H1 (cell line): ENCODE data around the gene FHDC1. TPM values are rescaled to one million over a fixed set of nuclear protein-coding genes. Genes with fewer than 3 reads are reported as not detected.

Source experiments
- EZH2 ChIP-seq: fragments of 200-600 bp; sonication (generic); IDR thresholded peaks from 2 replicates; pipeline ENCODE4 v1.7.1; 2012; ENCODE audit warnings: low read depth, mild to moderate bottlenecking, moderate library complexity, low read length, inconsistent platforms; ENCODE audit not compliant: severe bottlenecking
- RAD21 ChIP-seq, 2 experiments: IDR thresholded peaks in 1 of 2; conservative IDR thresholded peaks in 1 of 2; 2 replicates each; pipeline ENCODE4 v1.6.1; 2011; ENCODE audit warnings: low read depth in 2 of 2, low read length in 2 of 2, improper control_type of control experiment in 1 of 2, inconsistent platforms in 1 of 2, mild to moderate bottlenecking in 1 of 2, moderate library complexity in 1 of 2
- polyA plus RNA-seq, 7 experiments: library from polyadenylated mRNA; depleted of rRNA in 3 of 7; stranded (reverse) in 5 of 7; unstranded in 2 of 7; fragments of >200 nt in 5 of 7; fragments of 200-250 nt in 2 of 7; gene quantifications; 1 replicate in 5 of 7; 2 replicates in 1 of 7; 4 replicates in 1 of 7; pipeline versions ENCODE4 v1.2.1 to v1.2.3, GENCODE V29; 2011 to 2013; ENCODE audit warnings: missing spikeins in 2 of 7, mixed read lengths in 2 of 7
- total RNA-seq: library from RNA; stranded (reverse); fragmentation: NEBNext Ultra II Directional; extraction: Animal tissue kit (Norgen Biotek cat#: 25700); gene quantifications from 2 replicates; pipeline ENCODE4 v1.2.1, GENCODE V29; 2021

FHDC1 gene
- total and polyA plus RNA-seq, 2 of the 8 experiments (the other 6 are each of a cell fraction or from before 2014, with no cell fraction given) = 6.4 to 28.6 TPM

DNA sequence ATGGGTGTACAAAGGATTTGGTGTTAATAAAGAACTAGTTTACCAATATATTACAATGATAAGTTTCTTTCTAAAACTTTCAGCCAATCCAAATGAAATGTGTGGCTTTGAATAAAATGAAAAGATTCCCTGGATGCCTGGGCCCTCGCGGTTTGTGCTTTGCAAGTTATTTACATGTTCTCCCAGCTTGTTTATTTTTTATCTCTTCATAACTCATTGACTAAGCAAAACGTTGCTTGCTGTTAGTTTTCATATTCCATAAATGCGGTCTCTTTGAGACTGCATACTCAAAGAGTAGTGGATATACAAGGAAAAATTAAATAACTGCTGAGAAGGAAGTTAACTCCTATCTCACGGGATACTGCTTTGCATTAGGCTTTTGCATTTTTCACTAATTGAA lies 26.0 kb downstream of the FHDC1 start (continued):
- TF ChIP-seq RAD21 (IDR thresholded peaks at IDR 0.05 in 1 of 2, conservative IDR thresholded peaks at IDR 0.05 in 1 of 2; ENCODE audit: low read depth in 2 of 2, low read length in 2 of 2) (no peak), EZH2 (no peak)
